Right renal pelvis (tissue), 4 donors: Measurements from ENCODE around the gene IL20RA. TPM values are rescaled to one million over a fixed set of nuclear protein-coding genes. Genes with fewer than 3 reads are reported as not detected.

ENCODE experiments used
- DNase-seq, 4 donors: peaks; one replicate each; pipeline ENCODE4 v3.0.0-alpha.2; 2013; ENCODE audit warnings: low read depth in 4 of 4, low spot score in 3 of 4, missing footprints in 1 of 4
- polyA plus RNA-seq, 4 donors: library from polyadenylated mRNA; unstranded; fragments of 120-200 nt; gene quantifications; one replicate each; pipeline ENCODE4 v1.2.1, GENCODE V29; 2013; ENCODE audit not compliant: insufficient read length in 4 of 4

IL20RA gene
- polyA plus RNA-seq, 4 donors: 0.98 to 1.5 (median 1.4) TPM

DNA sequence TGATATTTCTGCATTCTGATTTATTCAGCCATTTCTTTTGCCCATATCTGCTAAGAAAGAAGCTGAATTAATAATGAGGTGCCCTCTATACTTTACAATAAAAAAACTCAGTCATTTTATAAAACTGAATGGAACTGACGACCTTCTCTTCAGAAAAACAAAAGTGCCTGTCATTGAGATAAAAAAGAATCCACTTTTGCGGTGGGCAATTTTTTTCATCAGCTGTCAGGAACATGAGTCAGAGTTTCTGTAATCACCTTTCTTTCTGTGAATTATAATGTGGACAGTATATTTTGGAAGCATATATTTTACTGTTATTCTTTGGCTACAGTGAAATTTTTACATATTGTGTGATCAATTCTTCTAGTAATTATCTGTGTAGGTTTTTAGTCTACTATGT lies 33.4 kb downstream of the IL20RA start:
- no peak for DNase-seq

DNA sequence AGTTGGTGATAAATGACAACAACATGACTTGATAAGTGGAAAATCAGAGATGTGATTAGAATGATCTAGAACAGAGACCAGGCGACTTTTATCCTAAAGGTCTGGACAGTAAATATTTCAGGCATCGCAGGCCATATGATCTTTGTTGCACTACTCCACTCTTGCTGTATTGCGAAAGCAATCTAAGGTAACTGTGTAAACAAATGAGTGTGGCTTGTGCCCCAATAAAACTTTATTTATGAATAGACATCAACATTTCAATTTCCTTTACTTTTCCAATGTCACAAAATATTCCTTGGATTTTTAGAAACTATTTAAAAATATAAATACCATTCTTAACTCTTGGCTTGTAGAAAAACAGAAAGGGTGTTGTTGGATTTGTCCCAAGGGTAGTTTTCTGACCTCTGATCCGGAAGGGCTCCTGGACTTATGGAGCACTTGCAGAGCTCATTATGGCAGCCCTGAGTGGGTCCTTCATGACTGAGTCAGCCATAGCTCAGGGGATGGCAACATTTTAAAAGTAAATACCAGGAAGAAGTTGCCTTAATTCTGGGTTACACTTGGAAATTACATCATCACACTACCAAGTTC lies 34.5 kb downstream of the IL20RA start:
- DNase-seq: no peak

DNA sequence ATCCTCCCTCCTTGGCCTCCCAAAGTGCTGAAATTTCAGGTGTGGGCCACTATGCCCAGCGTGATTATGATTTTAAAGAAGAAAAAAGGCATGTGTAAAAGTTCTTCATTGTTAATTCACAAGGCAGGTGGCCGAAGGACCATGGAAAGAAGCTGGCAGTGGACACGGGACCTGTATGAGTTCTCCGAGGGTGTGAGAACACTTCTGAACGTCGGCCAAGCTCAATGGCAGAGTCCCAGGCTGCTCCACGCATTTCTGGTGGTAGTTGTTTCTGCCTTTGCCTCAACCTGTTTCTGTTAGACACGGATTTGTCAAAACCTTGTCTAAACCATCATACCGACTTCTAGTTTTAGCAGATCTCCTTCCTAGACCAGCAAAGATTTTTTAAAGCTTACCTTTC lies 36.6 kb downstream of the IL20RA start:
- DNase-seq: no peak

DNA sequence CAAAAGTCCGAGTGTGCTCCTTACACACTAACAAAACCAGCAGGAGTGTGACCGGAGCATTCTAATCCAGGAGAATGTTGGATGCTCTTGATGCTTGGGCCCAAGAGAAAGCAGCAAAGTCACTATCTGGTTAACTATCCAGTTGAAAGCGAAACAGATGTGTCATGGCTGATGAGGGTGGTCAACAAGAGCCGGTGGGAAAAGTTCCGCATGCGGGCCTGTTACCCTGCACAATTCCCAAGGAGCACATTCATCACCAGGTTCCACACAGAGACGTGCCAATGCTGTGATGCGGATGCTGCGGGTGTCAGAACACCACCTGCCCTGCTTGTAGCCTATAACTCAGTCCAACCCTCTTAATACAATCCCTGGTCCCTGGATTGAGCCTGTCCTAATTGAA lies 38.7 kb downstream of the IL20RA start:
- DNase-seq: no peak

DNA sequence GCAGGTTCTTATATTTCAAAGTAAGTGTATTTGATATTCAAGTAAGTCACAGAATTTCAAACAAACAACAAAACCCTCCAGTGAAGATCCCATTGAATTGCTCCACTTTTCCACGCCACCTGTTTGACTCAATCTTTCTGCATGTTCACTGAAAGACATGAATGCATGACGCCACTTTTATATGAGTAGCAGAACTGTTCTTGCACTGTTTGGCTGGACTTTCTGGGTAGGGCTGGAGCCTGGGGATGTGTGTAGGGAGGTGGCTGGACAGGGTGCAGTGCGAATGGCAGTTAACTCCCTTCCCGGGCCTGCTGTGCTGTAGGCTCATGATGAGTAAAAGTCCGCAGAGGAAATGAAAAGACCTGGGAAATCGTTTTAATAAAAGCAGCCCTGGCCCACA lies 39.7 kb downstream of the IL20RA start:
- no peak for DNase-seq

DNA sequence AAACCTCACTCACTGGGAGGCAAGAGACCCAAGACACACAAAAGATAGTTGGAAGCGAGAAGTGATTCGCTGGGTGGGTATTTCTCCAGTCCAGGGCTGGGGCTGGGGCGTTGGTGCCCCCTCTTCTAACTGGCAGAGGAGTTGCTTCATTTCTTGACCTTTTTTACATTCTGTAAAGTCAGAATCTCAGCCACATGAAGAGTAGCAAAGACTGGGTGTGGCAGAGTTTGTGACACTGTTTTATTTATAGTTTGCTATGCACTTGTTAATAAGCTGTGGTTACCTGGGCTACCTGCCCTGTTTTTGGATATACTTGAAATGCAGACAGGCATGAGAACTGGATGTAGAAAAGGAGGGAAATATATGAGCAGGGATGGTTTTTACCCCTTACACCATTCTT lies 42.3 kb downstream of the IL20RA start:
- DNase-seq: no peak

GRCh38 chr6:137001977-137002302 lies 42.8 kb downstream of the IL20RA start:
- DNase-seq: no peak

DNA sequence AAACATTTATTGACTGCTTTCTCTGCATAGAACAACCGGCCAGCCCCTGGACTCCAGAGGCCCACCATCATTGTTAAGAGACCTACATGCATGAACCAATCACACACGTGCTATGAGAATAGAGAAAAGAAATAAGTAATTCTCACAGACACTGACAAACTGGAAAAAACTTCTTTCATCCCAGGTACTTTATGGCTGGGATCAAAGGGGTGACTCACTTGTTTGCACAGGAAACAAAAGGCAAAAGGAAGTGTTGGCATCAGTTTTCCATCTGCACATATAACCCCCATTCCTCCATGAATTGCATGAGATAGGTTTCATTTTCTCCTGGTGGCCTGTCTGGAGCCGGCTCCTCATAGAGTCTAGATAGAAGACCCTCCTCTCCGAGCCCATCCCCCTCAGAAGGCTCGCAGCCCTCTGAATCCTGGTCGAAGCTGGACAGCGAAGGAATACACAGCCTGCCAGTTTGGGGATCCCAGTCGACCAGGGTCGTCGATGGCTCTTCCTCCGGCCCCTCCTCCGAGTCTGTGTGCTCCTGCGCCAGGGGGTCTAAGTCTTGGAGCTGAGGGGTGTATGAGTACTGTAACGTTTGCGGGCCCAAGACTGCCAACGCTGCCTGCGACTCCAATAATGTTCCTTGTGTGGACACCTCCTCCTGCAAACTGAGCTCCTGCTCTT lies 43.3 kb downstream of the IL20RA start:
- no peak for DNase-seq

DNA sequence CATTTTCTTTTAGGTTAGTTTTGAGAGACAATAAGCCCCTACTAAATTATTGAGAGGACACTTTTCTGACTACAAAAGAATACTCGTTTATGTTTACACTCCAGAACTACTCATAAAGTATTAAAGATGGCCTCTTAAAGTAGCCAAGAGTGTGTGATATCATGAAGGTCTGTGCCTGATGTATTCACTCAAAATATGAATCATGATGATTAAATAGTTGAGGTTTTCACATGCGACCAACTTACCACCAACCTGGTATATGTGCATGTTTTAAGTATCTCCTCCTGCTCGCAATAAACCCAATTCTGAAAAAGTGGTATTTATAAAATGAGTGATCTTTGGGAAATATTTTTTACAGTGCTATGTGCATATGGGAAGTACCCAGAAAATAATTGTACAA lies 43.9 kb downstream of the IL20RA start:
- DNase-seq: no peak

GRCh38 chr6:136995521-136995920 lies 49.2 kb downstream of the IL20RA start:
- no peak for DNase-seq

DNA sequence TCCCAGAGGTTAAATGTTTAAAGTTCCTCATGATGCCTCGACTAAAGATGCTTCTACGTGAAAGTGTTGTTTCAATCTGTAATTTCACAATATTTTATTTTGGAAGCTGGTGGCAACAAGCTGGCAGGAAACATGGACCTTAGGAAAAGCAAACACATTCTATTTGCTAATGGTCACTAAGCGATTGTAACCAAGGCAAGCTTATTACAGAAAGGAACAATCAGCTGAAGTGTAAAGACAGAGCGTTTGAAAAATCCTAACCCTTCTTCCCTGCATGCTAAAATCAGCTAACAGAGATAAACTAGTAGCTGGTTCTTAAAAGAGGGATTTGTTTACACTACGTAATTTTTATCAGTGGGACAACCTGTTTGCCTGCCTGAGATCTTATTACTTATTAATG lies 50.0 kb downstream of the IL20RA start:
- DNase-seq: no peak

DNA sequence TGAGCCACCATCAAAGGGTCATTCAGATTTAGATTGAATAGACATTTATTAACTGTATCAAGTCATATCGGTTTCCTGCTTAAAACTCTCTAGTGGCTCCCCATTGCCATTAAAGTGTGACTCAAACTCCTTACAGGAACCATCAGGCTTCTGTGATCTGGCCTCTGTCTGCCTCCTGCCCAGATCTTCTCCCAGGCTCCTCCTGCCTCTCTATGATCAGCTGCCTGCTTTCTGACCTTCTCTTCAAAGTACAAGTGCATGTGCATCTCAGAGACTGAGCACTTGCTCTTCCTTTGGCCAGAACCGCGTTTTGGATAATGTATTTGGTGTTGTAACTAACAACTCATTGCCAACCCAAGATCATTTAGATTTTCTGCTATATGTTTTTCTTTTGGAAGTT lies 52.7 kb downstream of the IL20RA start:
- no peak for DNase-seq

DNA sequence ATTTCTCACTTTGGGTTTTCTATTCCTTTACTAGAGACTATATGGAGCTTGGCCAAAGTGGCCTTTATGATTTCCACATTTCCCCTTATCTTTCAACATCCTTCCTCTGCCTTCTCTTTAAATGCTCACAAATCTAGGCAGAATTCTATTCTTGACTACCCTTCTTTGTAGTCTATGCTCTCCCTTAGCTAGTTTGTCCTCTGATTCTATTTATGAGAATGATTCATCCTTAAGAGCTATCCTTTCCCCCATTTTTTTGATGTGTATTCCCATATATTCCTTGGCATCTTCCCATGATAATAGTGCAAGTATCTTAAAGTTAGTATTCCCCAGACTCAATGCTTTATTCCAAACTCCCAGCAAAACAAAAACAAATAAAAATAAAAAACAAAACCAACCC lies 53.1 kb downstream of the IL20RA start:
- no peak for DNase-seq

GRCh38 chr6:136990754-136991153 lies 54.0 kb downstream of the IL20RA start:
- no peak for DNase-seq

GRCh38 chr6:136990242-136990578 lies 54.6 kb downstream of the IL20RA start:
- DNase-seq: no peak

DNA sequence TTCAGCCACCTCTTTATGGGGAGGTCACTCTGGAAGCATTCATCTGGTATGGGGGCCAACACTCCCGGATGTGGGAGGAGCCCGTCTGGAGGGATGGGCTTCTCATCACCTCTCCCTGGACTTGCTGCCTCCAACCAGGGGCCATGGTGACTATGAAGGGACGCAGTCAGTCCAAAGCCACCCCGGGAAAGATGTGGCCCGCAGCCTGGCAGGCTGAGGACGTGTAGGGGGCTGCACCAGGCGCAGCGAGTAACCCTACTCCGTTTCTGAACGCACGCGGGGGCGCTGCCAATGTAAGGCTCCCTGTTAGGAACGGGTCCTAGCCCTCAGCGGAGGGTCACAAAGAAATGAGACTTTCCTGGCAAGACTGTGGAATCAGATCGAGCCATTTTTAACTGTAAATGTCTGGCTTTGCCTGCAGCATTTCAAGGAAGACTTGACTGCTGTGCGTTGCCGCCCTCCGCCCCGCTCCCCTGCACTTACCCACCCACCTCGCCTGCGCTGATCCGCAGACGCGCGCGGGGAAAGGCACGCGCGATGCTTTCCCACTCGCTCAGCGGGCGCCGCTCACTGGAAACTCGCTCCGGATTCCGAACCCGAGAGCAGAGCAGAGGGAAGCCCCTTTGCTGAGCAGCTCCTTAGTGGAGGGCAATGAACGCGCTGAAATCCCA lies 55.1 kb downstream of the IL20RA start:
- peak in 3 of 4 donors; percentile 16 to 18 (median 17) for DNase-seq

GRCh38 chr6:136987526-136987925 lies 57.2 kb downstream of the IL20RA start:
- DNase-seq: no peak

- no peak for DNase-seq
These were observed 59.3 kb downstream of the IL20RA start for GRCh38 chr6:136985502-136985901.

DNA sequence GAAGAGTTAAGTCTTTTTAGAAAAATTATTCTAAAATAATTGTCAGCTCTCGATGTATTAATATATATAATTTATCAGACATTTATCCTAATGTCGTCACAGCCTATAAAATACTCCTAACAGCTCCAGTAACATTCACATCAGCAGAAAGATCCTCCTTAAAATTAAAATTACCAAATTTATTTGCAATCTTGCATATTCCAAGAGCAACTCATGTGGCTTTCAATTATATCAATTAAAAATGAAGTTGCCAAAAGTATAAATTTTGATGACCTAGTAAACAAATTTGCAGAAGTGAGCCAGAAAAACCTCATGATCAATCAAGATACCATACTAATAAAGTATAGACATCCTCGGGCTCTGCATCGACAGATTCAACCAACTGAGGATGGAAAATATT lies 60.2 kb downstream of the IL20RA start:
- DNase-seq: no peak

- no peak for DNase-seq
These were observed 61.1 kb downstream of the IL20RA start for GRCh38 chr6:136983687-136984086.

GRCh38 chr6:136982928-136983327 lies 61.8 kb downstream of the IL20RA start:
- no peak for DNase-seq

DNA sequence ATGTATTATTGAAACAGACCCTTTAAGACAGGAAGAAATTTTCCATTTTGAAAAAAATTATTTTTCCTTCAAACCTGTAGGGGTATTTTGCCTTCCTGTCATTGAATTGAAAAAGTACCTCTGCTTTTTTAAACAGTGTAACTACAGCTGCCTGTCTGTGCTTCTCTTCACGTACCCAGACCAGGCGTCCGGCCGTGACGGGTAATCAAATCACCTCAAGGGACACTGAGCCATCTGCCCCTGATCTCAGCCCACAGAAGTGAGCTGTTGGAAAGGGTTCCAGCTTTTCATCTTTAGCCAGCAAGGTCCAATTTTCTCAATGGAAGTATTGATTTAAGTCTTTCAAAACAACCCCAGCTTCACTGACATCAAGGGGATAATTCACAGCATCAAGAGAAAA lies 64.7 kb downstream of the IL20RA start:
- no peak for DNase-seq
